GM12891 (cell line): ENCODE data around the gene IZUMO1.

Experiments
- POLR2A ChIP-seq: IDR thresholded peaks from 2 replicates; pipeline ENCODE4 v1.6.1; 2011; ENCODE audit warnings: low read depth, low read length, control low read depth
- POLR2AphosphoS5 ChIP-seq: IDR thresholded peaks from 2 replicates; pipeline ENCODE4 v1.6.1; 2011; ENCODE audit warnings: low read depth, low read length, control low read depth
- POU2F2 ChIP-seq: IDR thresholded peaks from 2 replicates; pipeline ENCODE4 v1.6.1; 2011; ENCODE audit warnings: low read depth, mild to moderate bottlenecking, control low read depth, low read length, moderate library complexity
- SPI1 ChIP-seq: IDR thresholded peaks from 2 replicates; pipeline ENCODE4 v1.6.1; 2011; ENCODE audit warnings: low read depth, low read length, control low read depth
- TAF1 ChIP-seq: IDR thresholded peaks from 2 replicates; pipeline ENCODE4 v1.6.1; 2011; ENCODE audit warnings: low read depth, low read length, control low read depth

- TF ChIP-seq POLR2A (no peak), POU2F2 (no peak), SPI1 (no peak), POLR2AphosphoS5 (no peak), TAF1 (no peak)
Measured at GRCh38 chr19:48777720-48778119, 31.0 kb upstream of the IZUMO1 start.
